Astrocyte of the spinal cord (primary cell): ENCODE data around the gene KNTC1.

Source experiments
- DNase-seq: peaks from one replicate; pipeline ENCODE4 v3.0.0; 2011; ENCODE audit warnings: low read depth, low spot score
- H3K4me3 ChIP-seq: 2 replicates; pipeline ENCODE4 v1.5.1; 2011; ENCODE audit warnings: low read depth, mild to moderate bottlenecking, low read length, moderate library complexity
- in situ Hi-C: cut with HindIII; loops from 2 replicates; pipeline ENCODE4 v1.10.0; 2017; ENCODE audit warnings: low sequenced_read_pairs
- TF ChIP-seq, protein P1 (sequence below): IDR thresholded peaks from 2 replicates; pipeline ENCODE4 v1.5.1; 2012; ENCODE audit warnings: low read depth, mild to moderate bottlenecking, low read length, inconsistent platforms

KNTC1 gene

DNA sequence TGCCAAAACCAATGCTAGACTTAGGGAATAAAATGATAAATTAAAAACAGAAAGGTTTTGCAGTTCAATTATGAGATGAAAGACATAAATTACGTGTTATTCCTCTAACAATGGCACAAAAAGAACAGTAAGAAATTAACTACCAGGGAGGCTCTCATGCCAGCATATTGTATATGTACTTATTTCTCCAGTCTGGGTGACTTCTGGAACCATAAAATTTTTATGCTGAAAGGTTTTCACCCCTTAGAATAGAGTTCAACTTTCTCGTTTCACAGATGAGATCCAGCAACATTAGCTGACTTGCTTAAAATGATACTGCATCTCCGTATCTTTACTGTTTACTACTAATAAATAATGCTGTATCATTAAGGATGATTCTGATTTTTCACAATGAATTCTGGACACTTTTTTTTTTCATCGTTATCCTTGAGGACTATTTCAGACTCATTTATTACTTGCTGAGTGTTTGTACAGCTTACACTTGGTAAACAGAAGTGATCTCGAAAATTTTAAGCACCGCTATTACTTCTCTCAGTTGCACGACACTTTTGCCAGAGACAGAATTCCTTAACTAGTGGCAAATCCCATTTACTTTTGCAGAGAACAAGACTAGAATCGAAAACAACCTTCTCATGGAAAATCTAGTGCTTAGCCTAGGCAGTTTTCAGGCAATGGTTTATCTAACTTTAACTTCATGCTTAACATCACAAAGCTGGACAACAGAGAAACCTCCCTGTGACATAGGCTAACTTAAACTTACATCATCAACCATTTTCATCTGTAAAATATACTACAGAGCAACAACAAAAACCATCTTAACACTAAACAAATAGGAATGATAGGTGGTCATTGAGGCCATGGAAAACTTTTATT, 3.0 kb upstream of the KNTC1 start:
- TF ChIP-seq, protein P1, sequence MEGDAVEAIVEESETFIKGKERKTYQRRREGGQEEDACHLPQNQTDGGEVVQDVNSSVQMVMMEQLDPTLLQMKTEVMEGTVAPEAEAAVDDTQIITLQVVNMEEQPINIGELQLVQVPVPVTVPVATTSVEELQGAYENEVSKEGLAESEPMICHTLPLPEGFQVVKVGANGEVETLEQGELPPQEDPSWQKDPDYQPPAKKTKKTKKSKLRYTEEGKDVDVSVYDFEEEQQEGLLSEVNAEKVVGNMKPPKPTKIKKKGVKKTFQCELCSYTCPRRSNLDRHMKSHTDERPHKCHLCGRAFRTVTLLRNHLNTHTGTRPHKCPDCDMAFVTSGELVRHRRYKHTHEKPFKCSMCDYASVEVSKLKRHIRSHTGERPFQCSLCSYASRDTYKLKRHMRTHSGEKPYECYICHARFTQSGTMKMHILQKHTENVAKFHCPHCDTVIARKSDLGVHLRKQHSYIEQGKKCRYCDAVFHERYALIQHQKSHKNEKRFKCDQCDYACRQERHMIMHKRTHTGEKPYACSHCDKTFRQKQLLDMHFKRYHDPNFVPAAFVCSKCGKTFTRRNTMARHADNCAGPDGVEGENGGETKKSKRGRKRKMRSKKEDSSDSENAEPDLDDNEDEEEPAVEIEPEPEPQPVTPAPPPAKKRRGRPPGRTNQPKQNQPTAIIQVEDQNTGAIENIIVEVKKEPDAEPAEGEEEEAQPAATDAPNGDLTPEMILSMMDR: no peak
- in situ Hi-C loops: no loop called here
- H3K4me3 ChIP-seq: peak overlapping the region; percentile 58
- DNase-seq: no peak

DNA sequence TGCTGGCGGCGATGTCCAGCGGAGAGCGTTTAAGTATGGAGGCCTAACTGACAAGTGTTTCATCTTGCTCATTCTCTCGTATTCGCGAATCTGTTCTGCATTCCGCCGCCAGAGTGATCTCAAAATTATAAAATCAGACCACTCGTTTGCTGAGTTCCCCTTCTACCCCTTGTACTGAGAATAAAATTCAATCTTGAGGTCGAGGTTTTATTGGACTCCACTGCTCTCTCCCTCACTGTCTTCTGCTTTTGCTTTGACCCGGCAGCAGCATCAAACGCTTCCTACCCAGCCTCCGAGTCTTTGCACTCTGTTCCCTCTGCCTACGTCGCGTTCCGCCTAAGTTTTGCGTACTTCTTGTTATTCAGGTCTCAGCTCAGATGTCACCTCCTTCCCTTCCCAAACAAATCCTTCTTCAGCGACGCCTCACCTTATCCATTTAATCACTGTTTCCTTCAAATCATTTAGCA, 462 bp downstream of the KNTC1 start:
- TF ChIP-seq, protein P1: no peak
- no peak for DNase-seq
- in situ Hi-C loops: no loop called here
- H3K4me3 ChIP-seq: peak overlapping the region; percentile 89

DNA sequence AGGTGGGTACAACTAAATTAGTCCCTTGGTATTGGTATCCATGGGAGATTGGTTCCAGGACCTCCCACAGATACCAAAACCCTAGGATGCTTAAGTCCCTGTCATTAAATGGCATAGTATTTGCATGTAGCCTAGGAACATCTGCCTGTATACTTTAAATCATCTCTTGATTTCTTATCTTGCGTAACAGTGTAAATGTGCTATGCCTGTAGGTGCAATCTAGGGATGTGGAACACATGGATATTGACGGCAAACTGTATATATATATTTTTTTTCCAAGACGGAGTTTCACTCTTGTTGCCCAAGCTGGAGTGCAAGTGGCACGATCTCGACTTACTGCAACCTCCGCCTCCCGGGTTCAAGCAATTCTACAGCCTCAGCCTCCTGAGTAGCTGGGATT, 1.5 kb downstream of the KNTC1 start:
- in situ Hi-C loops: no loop called here
- TF ChIP-seq, protein P1: no peak
- no peak for DNase-seq
- no peak overlapping the region for H3K4me3 ChIP-seq

DNA sequence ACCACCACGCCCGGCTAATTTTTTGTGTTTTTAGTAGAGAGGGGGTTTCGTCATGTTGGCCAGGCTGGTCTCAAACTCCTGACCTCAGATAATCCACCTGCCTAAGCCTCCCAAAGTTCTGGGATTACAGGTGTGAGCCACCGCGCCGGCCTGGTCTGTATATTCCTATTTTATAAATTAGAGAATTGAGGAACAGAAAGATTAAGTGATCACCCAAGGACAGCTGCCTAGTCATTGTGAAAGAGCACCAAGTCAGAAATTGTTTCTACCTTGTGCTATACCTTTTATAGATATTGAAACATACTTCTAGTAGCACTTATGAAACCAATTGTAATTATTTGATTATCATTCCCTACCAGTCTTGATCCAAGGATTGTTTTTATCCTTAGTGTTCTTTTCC, 1.9 kb downstream of the KNTC1 start:
- no peak overlapping the region for H3K4me3 ChIP-seq
- TF ChIP-seq, protein P1: no peak
- in situ Hi-C loops: no loop called here
- DNase-seq: no peak

DNA sequence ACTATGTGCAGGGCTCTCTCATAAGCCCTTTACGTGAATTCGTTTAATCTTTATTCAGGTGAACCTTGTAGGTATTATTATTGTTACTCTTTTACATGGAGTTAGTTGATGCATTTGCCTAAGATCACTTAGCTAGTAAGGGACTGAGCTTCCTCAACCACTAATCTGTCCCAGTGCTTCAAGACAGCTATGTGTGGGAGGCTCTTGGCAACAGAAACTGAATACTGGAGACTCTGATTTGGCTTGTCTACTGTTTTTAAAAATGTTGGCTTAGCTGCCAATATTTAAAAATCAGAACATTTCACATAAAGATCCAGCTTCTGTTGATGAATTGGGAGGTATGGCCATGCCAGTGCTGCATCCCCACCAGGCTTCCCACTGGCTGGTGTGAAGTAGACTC, 6.8 kb downstream of the KNTC1 start:
- no peak for DNase-seq
- TF ChIP-seq, protein P1: no peak
- no peak overlapping the region for H3K4me3 ChIP-seq
- in situ Hi-C loops: no loop called here

DNA sequence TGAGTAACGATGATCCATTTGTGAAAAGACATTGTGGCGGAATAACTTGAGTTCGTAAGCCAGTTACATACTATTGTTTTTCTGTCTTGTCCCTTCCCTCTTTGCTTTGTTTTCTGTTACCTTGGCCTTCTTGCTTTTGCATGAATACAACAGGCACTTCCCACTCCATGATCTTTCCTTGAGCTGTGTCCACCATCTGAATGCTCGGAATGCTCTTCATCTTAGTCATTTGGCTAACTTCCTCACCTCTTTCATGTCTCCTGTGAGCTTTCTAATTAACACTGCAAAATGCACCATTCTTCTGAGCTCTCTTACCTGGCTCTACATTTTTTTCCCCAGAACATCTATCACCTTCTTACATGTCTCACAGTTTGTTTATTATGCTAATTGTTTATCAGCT, 10.0 kb downstream of the KNTC1 start:
- no peak overlapping the region for H3K4me3 ChIP-seq
- no peak for DNase-seq
- TF ChIP-seq, protein P1: no peak
- in situ Hi-C loops: no loop called here
